Chondrocyte (in vitro differentiated cells): ENCODE results near the gene NPTX1. TPM values are rescaled to one million over a fixed set of nuclear protein-coding genes. Genes with fewer than 3 reads are reported as not detected.

Source experiments
- DNase-seq: peaks from one replicate; pipeline ENCODE4 v3.0.0; 2021; ENCODE audit warnings: mixed read lengths, low spot score
- H3K27ac Mint-ChIP-seq: one replicate; pipeline ENCODE4 v1.8.0; 2021; ENCODE audit warnings: mild to moderate bottlenecking, moderate library complexity, mixed read lengths; ENCODE audit not compliant: unreplicated experiment
- H3K27me3 Mint-ChIP-seq: 2 replicates; pipeline ENCODE4 v1.8.0; 2021; ENCODE audit warnings: low read depth, mixed read lengths
- H3K36me3 Mint-ChIP-seq: 2 replicates; pipeline ENCODE4 v1.8.0; 2021; ENCODE audit warnings: low read depth, mixed read lengths
- H3K4me1 Mint-ChIP-seq: 2 replicates; pipeline ENCODE4 v1.8.0; 2021; ENCODE audit warnings: low read depth, mild to moderate bottlenecking, mixed read lengths
- H3K4me3 Mint-ChIP-seq: one replicate; pipeline ENCODE4 v1.8.0; 2021; ENCODE audit warnings: mild to moderate bottlenecking, moderate library complexity, mixed read lengths; ENCODE audit not compliant: unreplicated experiment
- H3K9me3 Mint-ChIP-seq: 2 replicates; pipeline ENCODE4 v1.8.0; 2021; ENCODE audit warnings: low read depth, mixed read lengths
- total RNA-seq: library from RNA; stranded (reverse); gene quantifications from 3 replicates; pipeline ENCODE4 v1.2.1, GENCODE V29; 2021
- TF ChIP-seq, protein P1 (sequence below): fragments of 200-600 bp; sonication (generic); IDR thresholded peaks from 2 replicates; pipeline ENCODE4 v1.5.0; 2021; ENCODE audit warnings: antibody characterized with exemption, mild to moderate bottlenecking, moderate library complexity

The NPTX1 gene
- total RNA-seq, 1 donor from 2014 or later = 16.5 TPM

GRCh38 chr17:80453998-80454556 lies 22.3 kb downstream of the NPTX1 start:
- no peaks in the 10 kb centered on the region for H3K9me3 Mint-ChIP-seq

GRCh38 chr17:80453126-80453997 lies 23.0 kb downstream of the NPTX1 start:
- TF ChIP-seq, protein P1, sequence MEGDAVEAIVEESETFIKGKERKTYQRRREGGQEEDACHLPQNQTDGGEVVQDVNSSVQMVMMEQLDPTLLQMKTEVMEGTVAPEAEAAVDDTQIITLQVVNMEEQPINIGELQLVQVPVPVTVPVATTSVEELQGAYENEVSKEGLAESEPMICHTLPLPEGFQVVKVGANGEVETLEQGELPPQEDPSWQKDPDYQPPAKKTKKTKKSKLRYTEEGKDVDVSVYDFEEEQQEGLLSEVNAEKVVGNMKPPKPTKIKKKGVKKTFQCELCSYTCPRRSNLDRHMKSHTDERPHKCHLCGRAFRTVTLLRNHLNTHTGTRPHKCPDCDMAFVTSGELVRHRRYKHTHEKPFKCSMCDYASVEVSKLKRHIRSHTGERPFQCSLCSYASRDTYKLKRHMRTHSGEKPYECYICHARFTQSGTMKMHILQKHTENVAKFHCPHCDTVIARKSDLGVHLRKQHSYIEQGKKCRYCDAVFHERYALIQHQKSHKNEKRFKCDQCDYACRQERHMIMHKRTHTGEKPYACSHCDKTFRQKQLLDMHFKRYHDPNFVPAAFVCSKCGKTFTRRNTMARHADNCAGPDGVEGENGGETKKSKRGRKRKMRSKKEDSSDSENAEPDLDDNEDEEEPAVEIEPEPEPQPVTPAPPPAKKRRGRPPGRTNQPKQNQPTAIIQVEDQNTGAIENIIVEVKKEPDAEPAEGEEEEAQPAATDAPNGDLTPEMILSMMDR = no peak
- Mint-ChIP-seq H3K36me3 (no peaks in the 10 kb centered on the region), H3K27me3 (no peaks in the 10 kb centered on the region), H3K4me3 (peak overlapping the region; percentile 88), H3K4me1 (peaks cover 37% of the 10 kb centered on the region), H3K9me3 (no peaks in the 10 kb centered on the region), H3K27ac (no peak overlapping the region)
- DNase-seq = no peak

More at GRCh38 chr17:80453998-80454556, 22.3 kb downstream of the NPTX1 start:
- Mint-ChIP-seq H3K27ac (peak overlapping the region; percentile 94), H3K4me3 (peak overlapping the region; percentile 88), H3K36me3 (no peaks in the 10 kb centered on the region), H3K27me3 (peaks cover 2% of the 10 kb centered on the region), H3K4me1 (peaks cover 37% of the 10 kb centered on the region)
- TF ChIP-seq, protein P1 = no peak
- no peak for DNase-seq

- Mint-ChIP-seq H3K4me3 (no peak overlapping the region), H3K9me3 (no peaks in the 10 kb centered on the region), H3K27me3 (no peaks in the 10 kb centered on the region), H3K27ac (no peak overlapping the region), H3K36me3 (no peaks in the 10 kb centered on the region), H3K4me1 (peaks cover 37% of the 10 kb centered on the region)
- TF ChIP-seq, protein P1 = no peak
- DNase-seq = no peak
Measured at GRCh38 chr17:80452173-80452915, 24.1 kb downstream of the NPTX1 start.

GRCh38 chr17:80451104-80451775 lies 25.2 kb downstream of the NPTX1 start:
- Mint-ChIP-seq H3K4me1 (peaks cover 33% of the 10 kb centered on the region), H3K36me3 (no peaks in the 10 kb centered on the region), H3K27ac (no peak overlapping the region), H3K9me3 (no peaks in the 10 kb centered on the region), H3K27me3 (no peaks in the 10 kb centered on the region), H3K4me3 (no peak overlapping the region)
- DNase-seq = no peak
- TF ChIP-seq, protein P1 = no peak
